ENCODE results near the gene RPS16. TPM values are rescaled to one million over a fixed set of nuclear protein-coding genes. Genes with fewer than 3 reads are reported as not detected.

RPS16 gene
- total and polyA plus RNA-seq, 2 of the 13 experiments (the other 11 are each of a cell fraction or from before 2014, with no cell fraction given), result 488 to 2,583 TPM

GRCh38 chr19:39411081-39411831, 24.5 kb downstream of the RPS16 start (continued):
- TF ChIP-seq ASH2L (IDR thresholded peaks at IDR 0.05; ENCODE audit: insufficient read length, low read depth, low read length), result peak; percentile 66
- TF ChIP-seq ZNF772 (CRISPR knock-in tag; IDR thresholded peaks at IDR 0.05), result no peak
- TF ChIP-seq GATA4 (IDR thresholded peaks at IDR 0.05; ENCODE audit: borderline replicate concordance, low read depth), result peak; percentile 63; the same call in 1 of the 2 replicates
- no peak for TF ChIP-seq SCMH1 (CRISPR knock-in tag; IDR thresholded peaks at IDR 0.05; ENCODE audit: borderline replicate concordance)
- TF ChIP-seq ZNF776 (CRISPR knock-in tag; IDR thresholded peaks at IDR 0.05), result no peak
- TF ChIP-seq MEF2D (CRISPR knock-in tag; IDR thresholded peaks at IDR 0.05), result 0 out of 2 replicates have a peak, but pooled peaks have one; percentile 25
- 0 out of 2 replicates have a peak, but pooled peaks have one; percentile 26 for TF ChIP-seq KAT8 (CRISPR knock-in tag; IDR thresholded peaks at IDR 0.05)
- TF ChIP-seq KLF16 (CRISPR knock-in tag; IDR thresholded peaks at IDR 0.05), result 0 out of 4 replicates have a peak, but pooled peaks of 1 of the 2 experiments have one; percentile 21
- TF ChIP-seq ELF3 (CRISPR knock-in tag; IDR thresholded peaks at IDR 0.05), result peak; percentile 51; the same call in 1 of the 2 replicates
- no peak for TF ChIP-seq FOXO1 (CRISPR knock-in tag; IDR thresholded peaks at IDR 0.05)
- TF ChIP-seq THRA (CRISPR knock-in tag; IDR thresholded peaks at IDR 0.05; ENCODE audit: borderline replicate concordance), result peak; percentile 21; the same call in 1 of the 2 replicates
- TF ChIP-seq RXRA (CRISPR knock-in tag; IDR thresholded peaks at IDR 0.05), result peak; percentile 97
- TF ChIP-seq TFAP4 (IDR thresholded peaks at IDR 0.05; ENCODE audit: borderline replicate concordance, low read depth), result peak; percentile 42; the same call in 1 of the 2 replicates
- TF ChIP-seq RXRB (CRISPR knock-in tag; IDR thresholded peaks at IDR 0.05; ENCODE audit: borderline replicate concordance), result peak; percentile 90
- no peak for TF ChIP-seq ZNF225 (CRISPR knock-in tag; IDR thresholded peaks at IDR 0.05)
- no peak for TF ChIP-seq DMTF1 (CRISPR knock-in tag; IDR thresholded peaks at IDR 0.05)
- no peak for TF ChIP-seq ZHX2 (IDR thresholded peaks at IDR 0.05; ENCODE audit: low read depth)
- TF ChIP-seq ZHX2 (CRISPR knock-in tag; IDR thresholded peaks at IDR 0.05; ENCODE audit: borderline replicate concordance), result no peak

All from HepG2 (cell line).